Endothelial cell of umbilical vein (primary cell): ENCODE data around the gene GSE1.

ENCODE experiments used
- EZH2 ChIP-seq: IDR thresholded peaks from 2 replicates; pipeline ENCODE4 v1.6.1; 2012; ENCODE audit warnings: borderline replicate concordance, low read depth, mild to moderate bottlenecking, moderate library complexity, low read length, inconsistent platforms; ENCODE audit not compliant: severe bottlenecking
- FOS ChIP-seq: IDR thresholded peaks from 2 replicates; pipeline ENCODE4 v1.6.1; 2011; ENCODE audit warnings: mild to moderate bottlenecking, low read length, moderate library complexity, borderline replicate concordance; ENCODE audit not compliant: insufficient read depth
- GATA2 ChIP-seq: IDR thresholded peaks from 2 replicates; pipeline ENCODE4 v1.7.0; 2011; ENCODE audit warnings: low read depth, mild to moderate bottlenecking, moderate library complexity, mixed read lengths, low read length; ENCODE audit not compliant: insufficient read length, insufficient read depth
- JUN ChIP-seq: IDR thresholded peaks from 2 replicates; pipeline ENCODE4 v1.6.1; 2011; ENCODE audit warnings: borderline replicate concordance, low read depth; ENCODE audit not compliant: insufficient read length, insufficient read depth
- MAX ChIP-seq: IDR thresholded peaks from 2 replicates; pipeline ENCODE4 v1.6.1; 2011; ENCODE audit not compliant: insufficient read depth, insufficient read length
- MYC ChIP-seq: IDR thresholded peaks from one replicate; pipeline ENCODE4 v1.6.1; 2011; ENCODE audit warnings: mild to moderate bottlenecking, low read depth, low read length
- POLR2A ChIP-seq: IDR thresholded peaks from 2 replicates; pipeline ENCODE4 v1.6.1; 2012; ENCODE audit warnings: low read depth, mild to moderate bottlenecking, control low read depth, low read length
- POLR2AphosphoS5 ChIP-seq: IDR thresholded peaks from 2 replicates; pipeline ENCODE4 v1.6.1; 2012; ENCODE audit warnings: low read depth, mild to moderate bottlenecking, control low read depth, low read length, moderate library complexity; ENCODE audit not compliant: insufficient read depth
- TF ChIP-seq, protein P1 (sequence below), 2 donors: IDR thresholded peaks; 1 replicate in 1 of 2; 2 replicates in 1 of 2; pipeline ENCODE4 v1.5.1; 2011; ENCODE audit warnings: low read length in 2 of 2, mild to moderate bottlenecking in 2 of 2, moderate library complexity in 2 of 2, control low read depth in 1 of 2, inconsistent platforms in 1 of 2, low read depth in 1 of 2; ENCODE audit not compliant: insufficient read depth in 1 of 2; ENCODE audit errors: extremely low read depth in 1 of 2

GRCh38 chr16:85594978-85595661 is 18.0 kb upstream of the GSE1 start:
- TF ChIP-seq, protein P1, sequence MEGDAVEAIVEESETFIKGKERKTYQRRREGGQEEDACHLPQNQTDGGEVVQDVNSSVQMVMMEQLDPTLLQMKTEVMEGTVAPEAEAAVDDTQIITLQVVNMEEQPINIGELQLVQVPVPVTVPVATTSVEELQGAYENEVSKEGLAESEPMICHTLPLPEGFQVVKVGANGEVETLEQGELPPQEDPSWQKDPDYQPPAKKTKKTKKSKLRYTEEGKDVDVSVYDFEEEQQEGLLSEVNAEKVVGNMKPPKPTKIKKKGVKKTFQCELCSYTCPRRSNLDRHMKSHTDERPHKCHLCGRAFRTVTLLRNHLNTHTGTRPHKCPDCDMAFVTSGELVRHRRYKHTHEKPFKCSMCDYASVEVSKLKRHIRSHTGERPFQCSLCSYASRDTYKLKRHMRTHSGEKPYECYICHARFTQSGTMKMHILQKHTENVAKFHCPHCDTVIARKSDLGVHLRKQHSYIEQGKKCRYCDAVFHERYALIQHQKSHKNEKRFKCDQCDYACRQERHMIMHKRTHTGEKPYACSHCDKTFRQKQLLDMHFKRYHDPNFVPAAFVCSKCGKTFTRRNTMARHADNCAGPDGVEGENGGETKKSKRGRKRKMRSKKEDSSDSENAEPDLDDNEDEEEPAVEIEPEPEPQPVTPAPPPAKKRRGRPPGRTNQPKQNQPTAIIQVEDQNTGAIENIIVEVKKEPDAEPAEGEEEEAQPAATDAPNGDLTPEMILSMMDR (IDR thresholded peaks at IDR 0.05; ENCODE audit: extremely low read depth in 1 of 2, insufficient read depth in 1 of 2, low read depth in 1 of 2, low read length in 2 of 2): no peak
- TF ChIP-seq POLR2A (no peak), MAX (no peak), EZH2 (no peak), POLR2AphosphoS5 (no peak), MYC (no peak), JUN (no peak), GATA2 (no peak), FOS (no peak)
